NCI-H2196 (cell line): ENCODE results near the gene CAPZB.
A peak's percentile ranks its signal among the peaks of the same experiment; 100 is the strongest.
"Not testable (repeated sequence)": the region's sequence is repeated elsewhere in the genome, so short reads cannot be mapped to it uniquely, and the experiment has no call there.

Experiments used
- DNase-seq: peaks from one replicate; lab custom pipeline; 2025; ENCODE audit not compliant: unreplicated experiment; lab: John Stamatoyannopoulos, UW

The CAPZB gene

DNA sequence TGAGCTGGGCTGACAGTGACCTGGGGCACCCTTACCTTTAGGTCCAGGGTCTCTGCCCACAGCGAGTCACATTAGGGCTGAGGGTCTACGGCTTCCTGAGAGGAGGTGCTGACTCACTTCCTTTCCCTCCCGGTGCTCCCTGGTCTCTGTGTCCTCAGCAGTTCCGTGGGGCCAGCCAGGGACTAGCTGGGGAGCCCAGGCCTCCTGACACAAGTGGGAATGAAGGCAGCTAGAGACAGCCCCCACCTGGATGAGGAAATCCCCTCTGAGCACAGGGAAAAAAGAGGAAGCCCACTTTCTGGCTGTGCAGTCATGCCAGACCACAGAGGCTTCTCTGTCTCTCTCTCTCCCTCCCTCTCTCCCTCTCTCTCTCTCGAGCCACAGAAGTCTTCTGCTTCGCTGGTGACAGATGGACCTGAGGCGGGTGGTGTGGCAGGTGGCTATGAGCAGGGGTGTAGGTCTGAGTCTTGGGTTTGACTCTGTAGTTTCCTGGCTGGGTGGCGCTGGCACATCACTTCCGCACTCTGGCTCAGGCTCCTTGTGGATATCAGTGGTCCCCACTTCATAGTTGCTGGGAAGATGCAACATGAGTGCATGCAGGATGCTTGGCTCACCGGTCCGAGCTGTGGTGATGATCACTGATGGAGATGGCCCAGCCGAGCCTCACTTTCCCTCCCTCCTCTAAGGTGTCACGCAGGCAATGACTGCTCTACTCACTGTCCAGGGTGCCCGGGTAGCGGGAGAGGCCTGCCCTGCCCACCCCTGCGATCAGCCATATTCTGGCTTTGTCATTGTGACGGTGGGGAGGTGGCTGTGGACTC, 169.8 kb downstream of the CAPZB start:
- no peak for DNase-seq

DNA sequence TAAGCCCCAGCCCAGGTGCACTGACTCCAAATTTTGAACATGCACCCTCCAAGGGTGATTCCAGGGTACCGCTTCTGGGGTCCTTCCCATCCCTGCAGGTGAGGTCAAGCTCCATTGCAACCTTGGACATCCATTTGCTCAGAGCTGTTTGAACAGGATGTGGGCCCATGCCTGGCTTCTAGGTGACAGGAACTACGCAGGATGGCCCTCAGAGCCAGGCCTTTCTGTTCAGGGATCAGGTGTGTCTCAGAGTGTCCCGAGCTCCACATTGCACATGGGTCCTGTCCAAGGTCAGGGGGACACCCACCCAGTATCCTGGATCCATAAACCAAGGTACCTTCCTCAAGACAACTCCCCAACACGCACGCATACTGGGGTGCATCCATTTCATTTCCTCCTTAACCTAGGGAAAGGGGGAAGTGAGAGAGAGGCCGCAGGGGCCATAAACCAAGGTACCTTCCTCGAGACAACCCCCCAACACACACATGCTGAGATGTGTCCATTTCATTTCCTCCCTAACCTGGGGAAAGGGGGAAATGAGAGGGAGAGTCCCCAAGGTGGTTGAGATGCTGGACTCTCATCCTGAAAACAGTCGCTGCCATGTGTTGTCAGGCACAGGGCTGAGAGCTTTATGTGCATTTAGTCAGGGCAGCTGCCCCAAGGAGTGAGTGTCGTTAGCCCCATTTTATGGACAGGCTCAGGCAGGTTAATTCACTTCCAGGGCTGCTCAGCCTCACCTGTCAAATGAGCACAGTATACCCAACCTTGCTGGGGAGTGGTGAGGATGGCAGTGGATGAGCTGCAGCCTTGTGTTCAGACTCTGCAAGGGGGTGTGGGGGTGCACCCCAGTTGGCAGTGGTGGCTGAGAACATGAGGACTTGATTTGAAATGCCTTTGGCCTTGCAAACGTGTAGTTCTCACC, 171.1 kb downstream of the CAPZB start:
- DNase-seq, result no peak

DNA sequence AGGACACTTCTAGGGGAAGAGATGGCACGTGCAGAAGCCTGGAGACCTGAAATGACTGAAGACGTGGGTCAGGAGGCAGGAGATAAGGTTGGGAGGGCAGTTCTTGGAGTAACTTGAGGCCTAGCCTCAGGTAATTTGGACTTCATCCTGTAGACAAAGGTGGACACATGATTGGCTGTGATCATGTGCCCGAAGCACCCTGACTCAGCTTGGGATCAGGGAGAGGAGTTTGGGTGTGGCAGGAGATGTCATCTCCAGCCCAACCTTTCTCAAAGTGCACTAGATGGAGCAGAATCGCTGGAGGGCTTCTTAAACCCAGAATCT, 171.7 kb downstream of the CAPZB start:
- no peak for DNase-seq

DNA sequence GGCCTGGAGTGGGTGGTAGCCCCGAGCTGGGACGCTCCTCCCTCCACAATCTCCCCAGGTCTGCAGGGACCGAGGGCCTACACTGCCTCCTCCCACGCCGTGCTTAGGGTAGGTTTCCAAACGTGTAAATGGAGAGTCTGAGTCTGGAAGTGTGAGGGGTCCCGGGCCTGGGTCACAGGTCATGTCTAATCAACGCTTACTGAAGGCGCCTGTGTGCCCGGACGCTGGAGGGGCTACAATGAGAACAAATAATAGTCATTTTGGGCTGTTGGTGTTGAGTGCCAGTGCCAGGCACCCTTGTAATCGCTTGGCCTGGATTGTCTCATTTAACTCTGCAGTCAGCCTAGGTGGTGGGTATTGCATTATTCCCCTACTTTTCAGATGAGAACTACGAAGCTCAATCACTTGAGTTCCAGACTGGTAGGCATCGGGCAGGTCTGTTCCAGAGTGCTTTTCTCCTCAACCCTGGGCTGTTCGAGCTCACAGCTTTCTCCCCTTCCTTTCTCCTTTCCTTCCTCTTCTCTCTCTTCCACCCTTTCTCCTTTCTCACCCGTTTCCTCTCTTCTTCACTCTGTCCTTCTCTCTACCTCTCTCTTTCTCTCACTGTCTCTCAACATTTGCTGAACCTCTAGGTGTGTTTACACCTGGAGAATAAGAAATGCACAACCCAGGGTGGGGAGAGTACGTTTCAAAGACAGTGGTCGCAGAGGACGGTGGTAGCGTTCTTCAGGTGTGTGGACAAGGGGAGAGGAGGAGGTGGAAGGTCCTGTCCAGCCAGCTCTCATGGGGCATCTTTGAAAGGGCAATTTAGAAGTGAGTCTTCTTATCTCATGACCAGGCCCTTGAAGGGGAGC, 172.3 kb downstream of the CAPZB start:
- no peak for DNase-seq

DNA sequence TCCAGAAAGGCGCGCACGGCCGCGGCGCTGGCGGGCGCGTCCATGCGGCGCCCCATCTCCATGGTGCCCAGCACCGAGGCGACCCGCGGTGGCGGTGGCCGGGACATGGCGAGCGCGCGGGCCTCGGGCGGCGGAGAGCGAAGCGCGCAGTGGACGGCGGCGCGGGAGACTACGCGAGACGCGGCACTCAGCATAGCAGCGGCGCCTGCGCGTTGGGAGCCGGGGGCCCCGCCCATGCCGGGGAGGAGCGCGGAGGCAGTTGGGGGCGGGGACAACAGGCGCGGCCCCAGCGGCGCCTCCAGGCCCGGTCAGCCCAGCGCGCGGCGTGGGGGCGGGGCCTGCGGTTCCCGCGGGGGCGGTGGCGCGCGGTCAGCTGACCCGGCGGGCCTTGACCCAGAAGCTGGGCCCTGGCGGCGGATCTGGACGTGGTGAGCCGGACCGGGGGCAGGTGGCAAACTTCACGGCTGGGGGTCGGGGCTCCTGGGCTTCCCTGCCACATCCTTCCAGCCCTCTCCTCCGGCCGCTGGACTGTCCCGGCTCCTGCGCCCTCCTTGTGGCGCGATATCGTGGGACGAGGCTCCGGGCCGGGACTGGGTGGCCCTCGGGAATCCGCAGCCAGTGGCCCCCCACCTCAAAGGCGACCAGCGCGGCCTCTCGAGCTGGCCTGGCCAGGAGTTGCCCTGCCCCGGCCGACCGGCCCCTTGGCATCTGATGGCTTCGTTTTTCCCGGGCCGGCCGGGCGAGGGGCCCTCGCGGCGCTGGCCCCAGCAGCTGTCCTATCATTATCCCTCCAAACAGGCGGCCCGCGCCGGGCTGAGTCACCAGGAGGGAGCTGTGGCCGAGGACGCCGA, 173.2 kb downstream of the CAPZB start, which contains the start of the genes AKR7A2 and SLC66A1:
Gene AKR7A2 (minus strand): TSS at position 214 of the 851 bp plus-strand sequence. CDS start 20 bp downstream, at position 194.
Gene SLC66A1 (plus strand): TSS at position 396 of the 851 bp plus-strand sequence. CDS start 5,352 bp downstream, outside the sequence.
- peak; percentile 97 for DNase-seq

DNA sequence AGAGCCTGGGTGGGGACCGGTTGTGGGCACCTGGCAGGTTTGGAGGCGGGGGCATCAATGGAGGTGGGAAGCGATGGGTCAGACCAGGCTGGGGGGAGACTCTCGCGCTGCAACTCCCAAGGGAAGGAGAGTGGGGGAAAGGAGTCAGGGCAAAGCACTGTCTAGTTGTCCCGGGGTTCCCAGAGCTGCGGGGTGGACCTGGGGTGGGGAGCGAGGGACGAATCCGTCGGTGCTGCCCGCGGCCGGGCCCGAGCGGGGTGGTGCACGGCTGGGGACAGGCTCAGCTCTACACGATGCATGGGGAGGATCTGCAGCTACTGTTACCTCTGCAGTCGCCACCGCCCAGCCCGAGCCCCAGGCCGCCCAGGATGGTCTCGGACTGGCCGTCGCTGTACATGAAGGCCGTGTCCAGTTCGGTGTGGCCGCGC, 173.8 kb downstream of the CAPZB start:
- no peak for DNase-seq

DNA sequence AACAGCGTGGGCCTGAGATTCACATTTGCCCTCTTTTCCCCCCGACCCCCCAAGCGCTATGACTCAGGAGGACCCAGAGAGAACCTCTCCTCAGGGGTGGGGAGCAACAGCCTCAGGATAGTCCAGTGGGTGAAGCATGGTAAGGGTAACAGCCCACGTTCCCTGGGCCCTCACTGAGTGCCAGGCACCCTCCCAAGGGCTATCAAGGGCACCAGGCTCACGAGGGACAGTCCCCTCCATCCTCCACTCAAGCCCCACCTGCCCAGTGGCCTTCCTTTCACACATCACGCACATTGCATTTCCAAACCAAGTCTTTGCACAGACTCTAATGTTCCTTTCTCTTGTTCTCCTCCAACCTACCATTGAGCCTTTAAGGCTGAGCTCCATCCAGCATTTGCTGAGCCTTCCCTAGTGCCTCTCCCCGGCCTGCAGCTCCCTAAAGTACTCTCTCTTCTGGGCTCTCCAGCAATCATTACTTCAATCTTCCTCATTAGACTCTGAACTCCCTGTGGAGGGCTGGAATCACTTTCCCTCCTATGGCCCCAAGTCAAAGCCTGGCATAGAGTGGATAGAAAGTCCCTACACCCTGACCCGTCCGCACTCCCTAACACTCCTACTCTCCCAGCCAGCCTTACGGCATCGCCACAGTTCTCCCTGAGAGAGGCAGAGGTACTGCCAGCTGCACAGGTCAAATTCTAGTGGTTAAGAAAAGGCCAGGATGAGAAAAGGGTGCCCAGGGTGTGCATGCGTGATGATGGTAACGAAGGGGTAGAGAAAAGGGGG, 174.4 kb downstream of the CAPZB start:
- DNase-seq, result no peak

DNA sequence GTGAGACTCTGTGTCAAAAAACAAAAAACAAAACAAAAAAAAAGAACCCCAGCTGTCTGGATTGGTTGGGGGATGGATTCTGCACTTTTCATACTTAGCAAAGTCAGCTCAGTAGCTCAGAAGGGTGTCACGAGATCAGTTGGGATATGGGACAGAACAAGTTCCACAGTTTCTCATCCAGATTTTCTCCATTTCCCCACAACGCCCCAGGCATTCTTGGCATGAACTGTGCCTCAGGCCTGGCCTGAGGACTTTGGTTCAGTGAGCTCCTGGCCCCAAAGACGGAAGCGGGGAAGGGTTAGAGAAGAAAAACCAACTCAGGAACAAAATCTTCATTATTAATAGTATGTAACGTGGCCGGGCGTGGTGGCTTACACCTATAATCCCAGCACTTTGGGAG, 175.3 kb downstream of the CAPZB start:
- DNase-seq, result no peak

DNA sequence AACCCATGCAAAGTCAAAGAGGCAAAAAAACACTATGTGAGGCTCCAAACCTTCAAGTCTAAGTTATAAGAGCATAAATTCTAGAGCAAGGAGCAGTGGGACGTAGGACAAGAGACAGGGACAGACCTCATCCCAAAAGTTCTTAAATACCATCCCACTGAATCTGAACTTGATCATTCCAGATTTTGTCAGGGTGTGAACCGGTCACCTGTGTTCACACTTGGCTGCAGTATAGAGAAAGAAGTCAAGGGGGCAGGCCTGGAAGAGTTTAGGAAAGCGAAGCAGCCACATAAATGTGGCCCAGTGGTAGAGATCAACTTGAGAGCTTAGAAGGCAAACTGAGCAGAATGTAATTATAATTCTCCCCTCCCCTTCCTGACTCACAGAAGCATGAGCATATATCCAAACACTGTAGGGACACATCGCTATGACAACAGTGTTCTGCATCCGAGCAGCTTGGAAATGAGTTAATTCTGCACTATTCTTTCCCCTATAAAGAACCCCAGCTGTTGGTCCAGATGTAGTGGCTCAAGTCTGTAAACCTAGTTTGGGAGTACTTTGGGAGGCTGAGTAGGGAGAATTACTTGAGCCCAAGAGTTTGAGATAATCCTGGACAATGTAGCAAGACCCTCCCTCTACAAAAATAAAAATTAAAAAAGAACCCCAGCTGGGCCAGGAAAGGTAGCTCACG, 176.1 kb downstream of the CAPZB start:
- no peak for DNase-seq

DNA sequence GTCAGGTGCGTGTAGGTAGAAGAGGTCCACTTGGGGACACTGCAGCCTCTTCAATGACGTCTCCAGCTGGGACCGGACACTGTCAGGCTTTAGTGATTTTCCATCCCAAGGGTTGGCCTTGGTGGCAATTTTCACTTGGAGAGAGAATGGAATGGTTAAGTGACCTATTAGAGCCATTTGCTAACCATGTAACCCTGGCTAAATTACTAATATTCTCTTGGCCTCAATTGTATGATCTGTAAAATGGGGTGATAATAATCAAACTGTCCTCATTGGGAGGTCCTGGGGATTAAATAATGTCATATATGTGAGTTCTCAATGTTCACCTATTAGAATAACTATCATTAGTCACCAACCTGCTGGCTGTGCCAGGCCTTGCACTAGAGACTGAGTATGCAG, 176.8 kb downstream of the CAPZB start:
- no peak for DNase-seq

DNA sequence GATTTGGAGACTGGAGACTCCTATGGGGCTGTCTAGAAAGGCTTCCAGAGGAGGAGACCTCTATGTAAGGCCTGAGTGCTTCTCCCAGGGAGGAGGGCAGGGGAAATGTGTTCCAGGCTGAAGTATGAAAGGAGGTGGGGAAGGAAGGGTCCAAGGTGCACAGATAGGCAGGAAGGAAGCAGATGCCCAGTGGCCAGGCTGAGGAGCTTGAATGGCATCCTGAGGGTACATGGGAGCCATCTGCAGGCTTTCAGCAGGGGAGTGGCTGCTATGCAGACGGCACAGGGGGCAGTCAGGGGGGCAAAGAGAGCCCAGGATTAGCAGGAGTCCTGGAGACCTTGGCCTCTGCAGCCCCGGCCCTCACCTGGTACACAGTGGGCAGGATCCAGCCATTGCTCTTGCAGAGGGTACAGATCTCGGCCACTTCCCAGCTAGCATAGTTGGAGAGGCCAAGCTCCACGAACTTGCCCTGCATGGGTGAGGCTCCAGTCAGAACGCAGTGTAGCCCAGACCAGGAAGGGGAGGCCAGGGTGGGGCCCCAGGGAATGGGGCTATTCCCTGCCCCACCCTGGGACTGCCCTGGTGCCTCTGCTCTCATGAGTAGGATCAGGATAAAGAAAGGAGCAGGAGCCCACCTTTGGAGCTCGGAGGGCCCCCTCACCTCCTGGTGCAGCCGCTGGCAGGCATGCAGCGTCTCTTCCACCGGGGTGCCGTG, 177.4 kb downstream of the CAPZB start:
- no peak for DNase-seq

DNA sequence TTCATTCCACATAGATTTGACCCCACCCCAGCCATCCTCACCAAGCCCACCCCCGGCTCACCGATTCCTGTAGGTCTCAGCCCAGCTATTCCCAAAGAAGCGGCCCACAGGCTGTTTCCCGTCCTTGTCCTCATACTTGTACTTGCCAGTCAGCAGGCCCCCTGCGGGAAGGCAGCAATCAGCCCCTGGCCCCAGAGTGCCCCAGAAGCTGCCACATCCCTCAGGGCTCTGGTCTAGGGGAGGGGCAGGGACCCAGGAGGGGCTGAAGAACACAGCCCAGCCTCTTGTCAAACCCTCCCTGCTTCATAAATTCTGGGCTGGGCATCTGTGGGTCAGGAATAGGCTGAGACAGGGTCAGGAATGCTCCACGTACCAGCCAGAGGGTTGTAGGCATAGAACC, 178.4 kb downstream of the CAPZB start:
- no peak for DNase-seq

DNA sequence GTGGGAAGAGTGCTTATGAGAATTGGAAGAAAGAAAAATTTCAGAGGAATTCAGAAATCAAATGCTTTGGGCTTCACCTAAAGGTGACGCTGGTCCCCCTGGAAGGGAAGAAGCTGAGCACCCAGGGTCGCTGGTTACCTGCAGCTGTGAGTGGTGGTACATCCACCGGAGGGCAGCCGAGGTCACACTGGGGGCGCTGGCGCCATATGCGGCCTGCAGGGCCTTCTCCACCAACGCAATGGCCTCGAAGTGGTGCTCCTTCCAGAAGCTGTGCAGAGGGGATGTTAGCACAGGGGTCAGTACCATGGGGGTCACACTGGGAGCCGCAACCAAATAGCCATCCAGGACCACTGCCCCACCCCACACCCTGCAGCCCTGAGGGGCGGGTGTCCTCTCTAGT, 179.5 kb downstream of the CAPZB start:
- DNase-seq, result no peak

DNA sequence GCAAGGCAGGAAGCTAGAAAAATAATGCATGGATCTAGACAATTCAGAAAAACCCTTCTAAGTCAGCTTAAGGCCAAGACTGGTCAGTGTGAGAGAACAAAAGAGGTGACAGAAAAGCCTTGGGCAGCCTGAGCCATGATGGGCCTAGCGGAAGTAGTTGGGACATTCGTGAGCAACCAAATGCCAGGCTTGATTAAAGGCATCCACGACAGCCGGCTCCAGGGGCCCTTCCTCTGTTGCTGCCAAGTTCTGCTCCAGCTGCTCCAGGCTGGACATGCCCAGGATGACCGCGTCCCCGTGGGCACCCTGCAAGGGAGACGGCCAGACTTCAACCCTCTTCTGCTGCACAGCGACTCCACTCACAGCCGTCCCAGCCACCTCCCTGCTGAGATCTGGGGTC, 181.3 kb downstream of the CAPZB start:
- not testable (repeated sequence) for DNase-seq

DNA sequence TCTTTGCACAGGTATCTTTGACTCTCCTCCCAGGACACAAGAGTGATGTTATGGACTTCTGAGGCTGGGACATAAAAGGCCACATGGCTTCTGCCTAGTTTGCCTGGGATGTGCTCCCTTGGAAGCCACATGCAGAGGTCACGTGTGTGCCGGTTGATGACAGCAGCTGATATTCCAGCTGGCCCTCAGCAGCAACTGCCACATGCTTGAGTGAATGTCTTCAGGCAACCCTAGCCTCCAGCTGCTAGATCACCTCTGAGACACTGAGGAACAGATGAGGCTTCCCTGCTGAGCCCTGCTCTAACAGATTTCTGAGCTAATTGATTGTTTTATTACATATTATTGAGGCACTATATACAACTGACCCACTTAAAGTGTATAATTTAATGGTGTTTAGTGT, 185.1 kb downstream of the CAPZB start:
- DNase-seq, result no peak

DNA sequence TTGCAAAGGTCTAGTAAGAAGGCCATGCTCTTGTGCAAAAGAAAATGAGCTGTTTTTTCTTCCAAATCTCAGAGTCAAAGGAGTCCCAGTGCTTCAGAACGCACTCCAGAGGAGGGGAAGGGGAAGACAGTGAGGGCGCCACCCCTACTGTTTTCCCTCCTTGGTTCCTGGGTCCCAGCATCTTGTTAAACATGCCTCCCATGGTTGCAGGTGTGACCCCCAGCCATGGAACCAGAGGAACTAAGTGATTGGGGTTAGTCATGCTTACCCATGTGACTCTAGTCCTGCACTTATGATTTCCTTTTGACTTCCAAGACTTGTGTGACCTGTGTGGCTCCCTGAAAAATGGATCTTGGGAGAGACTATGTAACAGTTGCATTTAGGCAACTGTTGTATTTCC, 190.7 kb downstream of the CAPZB start:
- no peak for DNase-seq

DNA sequence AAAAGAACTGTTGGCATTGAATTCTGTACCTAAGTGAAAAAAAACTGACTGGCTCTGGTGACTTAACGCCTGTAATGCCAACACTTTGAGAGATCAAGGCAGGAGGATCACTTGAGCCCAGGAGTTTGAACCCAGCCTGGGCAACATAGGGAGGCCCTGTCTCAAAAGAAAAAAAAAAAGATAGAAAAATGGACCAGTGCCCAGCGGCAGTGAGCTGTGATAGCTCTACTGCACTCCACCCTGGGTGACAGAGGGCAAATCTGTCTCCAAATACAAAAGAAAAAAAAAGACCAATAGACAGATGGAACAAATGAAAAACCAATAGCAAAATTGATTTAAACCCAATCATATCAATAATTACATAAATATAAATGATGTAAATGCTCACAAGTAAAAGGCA, 196.1 kb downstream of the CAPZB start:
- DNase-seq, result no peak
